ENCODE data around the gene MIS12. TPM values are rescaled to one million over a fixed set of nuclear protein-coding genes. Genes with fewer than 3 reads are reported as not detected.

Gene MIS12, protein sequence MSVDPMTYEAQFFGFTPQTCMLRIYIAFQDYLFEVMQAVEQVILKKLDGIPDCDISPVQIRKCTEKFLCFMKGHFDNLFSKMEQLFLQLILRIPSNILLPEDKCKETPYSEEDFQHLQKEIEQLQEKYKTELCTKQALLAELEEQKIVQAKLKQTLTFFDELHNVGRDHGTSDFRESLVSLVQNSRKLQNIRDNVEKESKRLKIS
- 17.5 TPM for total RNA-seq

GRCh38 chr17:5486206-5487124 is at the start of gene MIS12:
MIS12 (plus strand) TSS chr17:5486566; CDS start chr17:5488863, 2,297 bp downstream.
- Histone ChIP-seq H3K4me3 (peak within 1 kb of the TSS; percentile 95 to 97), H3K9me3 (no peaks in the 10 kb centered on the region), H3K36me3 (peaks cover 24 to 55% of the 10 kb centered on the region in 2 donors), H3K27ac (peak within 1 kb of the TSS; percentile 97), H3K4me1 (peaks cover 0 to 20% of the 10 kb centered on the region in 2 donors), H3K27me3 (no peaks in the 10 kb centered on the region)
- peak; percentile 98 to 99 for DNase-seq (ENCODE audit: low spot score in 2 of 2)
- TF ChIP-seq CTCF (IDR thresholded peaks at IDR 0.05), result no peak
- intact Hi-C loops (cut with DNase I), result loop anchor here (1.0 to 10.0 kb wide), 5 partner anchors 17 to 1168 kb away; partner anchors contain the start of genes C17orf100, MED31 and PIMREG

DNA sequence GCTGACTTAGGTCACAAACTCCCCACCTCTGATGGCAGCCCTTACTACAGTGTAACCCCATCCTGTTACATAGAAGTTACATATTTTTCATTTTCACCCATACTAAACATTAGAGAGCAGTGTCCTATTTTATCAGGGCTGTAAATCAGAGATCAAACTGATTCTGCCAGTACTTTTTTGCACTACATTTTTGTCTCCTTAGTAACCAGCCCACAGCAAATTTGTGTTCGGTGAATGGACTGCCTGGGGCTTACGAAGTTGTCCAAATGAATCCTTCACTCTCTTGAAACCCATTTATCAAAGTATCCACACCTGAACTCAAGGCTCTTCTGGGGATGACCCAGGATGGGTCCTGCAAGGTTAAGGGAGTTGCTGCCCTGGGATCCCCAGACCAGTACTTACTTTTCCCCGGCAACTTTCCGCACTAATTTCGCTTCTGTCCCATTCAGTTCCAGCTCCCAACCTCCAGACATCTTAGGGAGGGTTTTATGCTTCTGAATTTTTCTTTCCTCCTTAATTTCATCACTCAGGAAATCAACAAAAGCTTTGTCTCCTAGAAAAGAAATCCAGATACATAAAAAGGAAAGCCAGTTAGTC is 48.5 kb upstream of the MIS12 start:
- H3K4me1 ChIP-seq, result peaks cover 0 to 7% of the 10 kb centered on the region in 2 donors
- H3K36me3 ChIP-seq, result peaks cover 28 to 32% of the 10 kb centered on the region in 2 donors
- DNase-seq (ENCODE audit: low spot score in 2 of 2), result no peak
- no peak for TF ChIP-seq CTCF (IDR thresholded peaks at IDR 0.05)
- intact Hi-C loops (cut with DNase I), result loop anchor here (2.0 to 5.0 kb wide), 2 partner anchors 31 to 191 kb away; partner anchors contain the start of gene DHX33
- peak overlapping the region; percentile 87 to 91 for H3K4me3 ChIP-seq
- no peaks in the 10 kb centered on the region for H3K27me3 ChIP-seq
- H3K9me3 ChIP-seq, result no peaks in the 10 kb centered on the region
- H3K27ac ChIP-seq, result peak overlapping the region; percentile 63 to 67

- Histone ChIP-seq H3K4me1 (peaks cover 0 to 7% of the 10 kb centered on the region in 2 donors), H3K4me3 (peak within 1 kb of the TSS; percentile 87 to 91), H3K27me3 (no peaks in the 10 kb centered on the region), H3K27ac (peak within 1 kb of the TSS; percentile 67 to 77), H3K36me3 (peaks cover 25 to 29% of the 10 kb centered on the region in 2 donors), H3K9me3 (no peaks in the 10 kb centered on the region)
- DNase-seq (ENCODE audit: low spot score in 2 of 2), result peak; percentile 29 to 95
- intact Hi-C loops (cut with DNase I), result loop anchor here (1.0 to 5.0 kb wide), 3 partner anchors 20 to 192 kb away; partner anchors contain the start of genes DHX33 and NUP88
- peak; percentile 98 to 99 (median 99) for TF ChIP-seq CTCF (IDR thresholded peaks at IDR 0.05)
Observed at GRCh38 chr17:5438716-5439445, 47.5 kb upstream of the MIS12 start, which contains the start of gene C1QBP. C1QBP (minus strand) TSS chr17:5439155; CDS start chr17:5439073, 82 bp downstream.

DNA sequence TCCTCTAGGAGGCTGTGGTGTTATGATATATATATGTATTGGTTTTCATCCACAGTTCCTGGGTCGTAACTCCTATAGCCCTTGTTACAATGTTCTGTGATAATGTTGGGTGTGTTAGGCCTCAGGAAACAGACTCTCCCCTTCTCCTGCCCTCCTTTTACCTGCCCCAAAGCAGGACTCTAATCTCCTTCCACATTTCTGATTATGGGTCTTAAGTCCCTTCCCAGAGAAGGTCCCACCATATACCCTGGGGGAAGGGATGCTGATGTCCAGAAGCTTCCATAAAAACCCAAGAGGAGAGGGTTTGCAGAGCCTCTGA is 47.0 kb upstream of the MIS12 start:
- peak overlapping the region; percentile 87 to 91 for H3K4me3 ChIP-seq
- intact Hi-C loops (cut with DNase I), result loop anchor here (1.0 to 5.0 kb wide), 3 partner anchors 20 to 192 kb away; partner anchors contain the start of genes DHX33 and NUP88
- no peaks in the 10 kb centered on the region for H3K27me3 ChIP-seq
- no peak for TF ChIP-seq CTCF (IDR thresholded peaks at IDR 0.05)
- H3K4me1 ChIP-seq, result peaks cover 0 to 7% of the 10 kb centered on the region in 2 donors
- peak overlapping the region; percentile 67 to 77 for H3K27ac ChIP-seq
- no peak for DNase-seq (ENCODE audit: low spot score in 2 of 2)
- H3K9me3 ChIP-seq, result no peaks in the 10 kb centered on the region
- peaks cover 21 to 30% of the 10 kb centered on the region in 2 donors for H3K36me3 ChIP-seq

GRCh38 chr17:5443728-5444127 is 42.6 kb upstream of the MIS12 start:
- intact Hi-C loops (cut with DNase I), result no loop called here
- Histone ChIP-seq H3K36me3 (peaks cover 26 to 53% of the 10 kb centered on the region in 2 donors), H3K27me3 (no peaks in the 10 kb centered on the region), H3K27ac (no peak overlapping the region), H3K4me1 (no peaks in the 10 kb centered on the region), H3K9me3 (no peaks in the 10 kb centered on the region), H3K4me3 (no peak overlapping the region)
- TF ChIP-seq CTCF (IDR thresholded peaks at IDR 0.05), result no peak
- DNase-seq (ENCODE audit: low spot score in 2 of 2), result no peak
